ENCODE measurements around the gene PDILT.
"Not testable (repeated sequence)": the region's sequence is repeated elsewhere in the genome, so short reads cannot be mapped to it uniquely, and the experiment has no call there.

Gene PDILT

DNA sequence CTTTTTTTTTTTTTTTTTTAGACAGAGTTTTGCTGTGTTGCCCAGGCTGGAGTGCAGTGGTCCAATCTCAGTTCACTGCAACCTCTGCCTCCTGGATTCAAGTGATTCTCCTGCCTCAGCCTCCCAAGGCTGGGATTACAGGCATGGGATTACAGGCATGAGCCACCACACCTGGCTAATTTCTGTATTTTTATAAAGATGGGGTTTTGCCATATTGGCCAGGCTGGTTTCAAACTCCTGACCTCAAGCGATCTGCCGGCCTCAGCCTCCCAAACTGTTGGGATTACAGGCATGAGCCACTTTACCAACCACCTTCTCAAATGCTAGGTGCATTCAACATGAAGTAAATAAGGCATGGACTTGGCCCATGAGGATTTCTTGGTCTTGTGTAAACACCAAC lies 83.5 kb downstream of the PDILT start:
- DNase-seq (ENCODE audit: low spot score) = not testable (repeated sequence)

DNA sequence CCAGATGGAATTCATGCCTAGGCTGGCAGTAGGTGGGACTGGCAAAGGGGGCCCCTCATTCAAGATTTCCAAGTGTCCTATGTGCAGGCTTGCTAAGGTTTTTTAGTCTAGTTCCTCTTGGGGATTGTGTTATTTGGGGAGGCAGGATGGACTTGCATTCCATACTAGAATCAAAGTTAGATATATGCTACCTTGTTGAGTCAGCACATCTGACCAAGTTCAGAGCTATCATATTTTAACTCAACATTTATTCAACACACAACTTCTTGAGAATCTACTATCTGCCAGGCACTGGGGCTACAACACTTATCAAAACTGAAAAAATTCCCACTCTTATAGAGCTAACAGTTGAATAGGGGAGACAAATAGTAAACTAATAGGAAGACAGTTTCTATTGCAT lies 83.9 kb downstream of the PDILT start:
- DNase-seq (ENCODE audit: low spot score) = no peak

DNA sequence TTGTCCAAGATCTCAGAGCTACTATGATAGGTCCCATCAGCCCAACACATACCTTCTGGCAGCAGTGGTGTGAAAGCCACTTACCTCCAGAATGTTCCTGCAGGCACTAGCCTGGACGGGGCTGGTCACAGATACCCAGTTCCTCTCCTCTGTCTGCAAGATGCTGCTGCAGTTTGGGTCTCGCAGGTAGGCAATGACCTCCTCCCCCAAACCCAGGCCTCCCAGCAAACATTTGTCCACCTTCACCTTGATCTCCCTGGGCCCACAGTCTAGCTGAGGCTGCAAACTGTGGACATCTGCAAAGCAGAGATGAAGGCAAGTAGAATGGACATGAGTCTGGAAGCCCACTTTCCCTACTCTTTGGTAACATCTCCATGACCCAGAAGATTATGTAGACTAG lies 84.4 kb downstream of the PDILT start:
- no peak for DNase-seq (ENCODE audit: low spot score)

DNA sequence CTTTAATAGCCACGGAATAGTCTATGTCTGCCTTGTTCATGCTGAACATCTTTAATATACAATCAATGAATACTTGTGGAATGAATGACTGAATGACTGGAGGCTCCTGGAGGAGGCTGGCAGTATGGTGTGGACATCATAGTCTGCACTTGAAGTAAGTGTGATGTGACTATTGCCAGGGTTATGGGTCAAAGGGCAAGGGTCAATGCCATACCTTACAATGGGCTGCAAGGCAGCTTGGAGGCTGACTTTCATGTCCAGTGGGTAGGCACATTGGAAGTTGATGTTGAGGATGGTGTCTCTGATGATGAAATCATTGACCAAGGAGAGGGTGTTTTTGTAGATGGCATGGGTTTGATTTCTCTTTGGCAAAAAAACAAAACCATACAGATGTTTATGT lies 85.1 kb downstream of the PDILT start:
- DNase-seq (ENCODE audit: low spot score) = no peak

DNA sequence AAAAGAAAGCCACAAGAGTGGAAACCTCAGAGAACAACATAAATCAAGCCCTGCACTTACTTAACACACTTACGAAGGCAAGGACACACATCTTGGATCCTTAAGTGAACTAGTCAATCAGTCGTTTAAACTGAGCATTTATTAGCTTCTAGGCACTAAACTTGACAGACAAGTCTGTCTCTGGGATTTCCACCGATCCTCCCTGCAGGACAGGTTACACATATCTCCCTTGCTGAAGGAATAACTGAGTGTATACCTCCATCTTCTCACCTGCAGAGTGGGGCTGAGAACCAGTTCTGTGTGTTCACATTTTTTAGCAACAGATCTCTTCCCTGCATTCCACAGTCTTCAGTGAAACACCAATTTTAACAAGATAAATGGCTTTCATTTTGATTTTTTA lies 86.1 kb downstream of the PDILT start:
- no peak for DNase-seq (ENCODE audit: low spot score)

DNA sequence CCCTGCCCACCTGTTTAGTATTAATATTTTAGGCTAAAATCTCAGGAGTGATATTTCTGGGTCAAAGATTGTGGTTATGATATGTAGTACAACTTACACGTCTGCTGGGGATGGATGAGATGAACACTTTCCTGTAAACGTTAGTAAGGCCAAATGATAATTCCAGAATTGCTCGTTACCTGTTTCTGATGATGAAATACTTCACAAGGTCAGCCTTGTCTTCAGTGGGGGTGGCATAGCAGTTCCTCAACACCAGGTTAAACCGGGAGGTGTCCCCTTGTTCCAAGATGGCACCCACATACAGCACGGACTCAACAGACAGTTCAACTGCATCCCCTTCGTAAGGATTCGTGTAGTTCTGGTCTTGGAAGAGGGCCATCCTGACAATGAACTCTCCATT lies 86.5 kb downstream of the PDILT start:
- DNase-seq (ENCODE audit: low spot score) = no peak

DNA sequence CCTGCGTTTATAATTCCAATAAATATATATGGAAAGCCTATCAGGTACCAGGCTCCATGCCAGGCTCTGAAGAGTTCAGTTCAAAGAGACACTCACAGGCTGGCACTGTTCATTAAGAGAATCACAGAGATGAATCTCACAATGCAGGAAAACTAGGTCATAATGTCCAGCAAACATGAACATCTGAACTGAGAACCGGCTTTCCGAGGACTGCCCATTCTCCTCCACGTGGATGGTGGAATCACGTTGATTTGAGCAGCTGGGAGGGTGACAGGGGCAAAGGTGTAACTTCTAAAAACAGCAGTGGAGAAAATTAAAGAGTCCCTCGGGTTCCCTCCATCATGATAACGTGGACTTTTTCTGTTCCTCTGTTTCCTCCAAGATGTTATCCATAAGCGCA lies 87.4 kb downstream of the PDILT start:
- DNase-seq (ENCODE audit: low spot score) = no peak

DNA sequence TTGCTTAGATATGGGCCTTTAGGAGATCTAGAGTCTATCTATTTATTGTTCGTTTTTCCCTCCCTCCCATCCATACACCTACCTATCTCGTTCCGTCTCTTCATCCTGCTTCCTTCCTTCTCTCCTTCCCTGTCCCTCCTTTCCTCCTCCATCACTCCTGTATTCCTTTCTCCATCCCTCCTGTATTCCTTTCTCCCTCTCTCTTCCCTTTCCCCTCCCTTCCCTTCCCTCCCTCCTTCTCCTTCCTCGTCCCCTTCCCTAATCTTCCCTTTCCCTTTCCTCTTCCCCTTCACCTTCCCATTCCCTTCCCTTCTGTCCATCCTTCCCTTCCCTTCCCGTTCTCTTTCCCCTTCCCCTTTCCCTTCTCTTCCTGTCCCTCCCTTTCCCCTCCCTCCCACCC lies 87.8 kb downstream of the PDILT start:
- no peak for DNase-seq (ENCODE audit: low spot score)

DNA sequence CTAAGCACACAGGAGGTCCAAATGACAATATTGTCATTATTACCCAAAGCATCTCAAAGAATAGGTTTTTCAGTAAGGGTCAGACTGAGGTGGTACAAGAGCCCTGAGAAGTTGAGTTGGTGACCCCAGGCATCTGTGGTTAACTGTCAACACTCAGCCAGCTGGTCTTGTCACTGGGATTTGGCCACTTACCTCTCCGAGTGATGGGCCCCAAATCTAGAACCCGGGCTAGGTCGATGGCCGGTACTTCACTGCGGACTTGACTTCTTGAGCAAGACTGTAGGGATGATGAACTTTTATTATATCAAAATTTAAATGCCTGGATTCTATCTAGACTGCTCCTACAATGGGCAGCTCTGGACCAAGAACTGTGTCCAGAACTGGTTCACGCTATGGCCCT lies 88.8 kb downstream of the PDILT start:
- no peak for DNase-seq (ENCODE audit: low spot score)

DNA sequence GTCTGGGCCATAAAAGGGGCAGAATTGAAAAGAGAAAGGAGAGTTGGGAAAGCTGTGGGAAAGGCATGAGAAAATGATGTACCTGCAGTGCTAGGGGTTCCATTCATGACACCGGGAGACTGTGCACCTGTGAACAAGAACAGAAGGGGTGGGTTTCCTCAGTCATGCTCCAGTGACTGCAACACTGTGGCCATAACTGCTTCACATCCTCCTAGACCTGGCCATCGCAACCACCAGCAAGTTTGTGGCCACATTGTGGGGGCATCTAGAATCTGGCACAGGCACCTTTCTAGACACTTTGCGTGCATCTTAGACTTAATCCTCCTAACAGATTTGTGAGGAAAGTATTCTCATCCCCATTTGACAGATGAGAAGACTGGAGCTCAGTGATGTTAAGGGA lies 90.0 kb downstream of the PDILT start:
- DNase-seq (ENCODE audit: low spot score) = no peak

DNA sequence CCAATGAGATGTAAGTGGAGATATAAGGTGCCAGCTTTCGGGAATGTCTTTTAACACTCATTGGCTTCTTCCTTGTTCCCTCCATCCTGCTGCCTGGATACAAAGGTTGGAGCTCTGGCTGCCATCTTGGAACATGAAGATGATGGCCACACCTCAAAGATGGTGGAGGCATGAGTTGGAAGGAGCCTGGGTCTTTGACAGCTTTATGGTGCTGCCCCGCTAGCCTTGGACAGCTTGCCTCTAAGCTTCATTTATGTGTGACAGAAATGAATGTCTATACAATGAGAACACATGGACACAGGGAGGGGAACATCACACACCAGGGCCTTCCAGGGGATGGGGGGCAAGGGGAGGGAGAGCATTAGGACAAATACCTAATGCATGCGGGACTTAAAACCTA lies 90.8 kb downstream of the PDILT start:
- no peak for DNase-seq (ENCODE audit: low spot score)

DNA sequence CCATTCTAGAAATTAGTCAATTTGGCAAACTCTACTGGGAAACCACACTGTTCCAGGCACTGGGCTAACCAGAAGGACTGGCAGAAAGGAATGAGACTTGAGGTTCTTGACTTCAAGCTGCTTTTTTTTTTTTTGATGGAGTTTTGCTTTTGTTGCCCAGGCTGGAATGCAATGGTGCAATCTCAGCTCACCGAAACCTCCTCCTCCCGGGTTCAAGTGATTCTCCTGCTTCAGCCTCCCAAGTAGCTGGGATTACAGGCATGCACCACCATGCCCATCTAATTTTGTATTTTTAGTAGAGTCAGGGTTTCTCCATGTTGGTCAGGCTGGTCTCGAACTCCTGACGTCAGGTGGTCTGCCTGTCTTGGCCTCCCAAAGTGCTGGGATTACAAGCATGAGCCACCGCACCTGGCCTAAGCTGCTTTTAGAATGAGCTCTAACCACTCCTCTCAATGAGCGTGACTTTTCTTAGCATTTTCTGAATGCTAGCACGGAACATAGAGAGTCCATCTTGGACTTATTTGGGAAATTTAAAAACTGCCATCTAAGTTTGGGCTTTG lies 91.9 kb downstream of the PDILT start:
- DNase-seq (ENCODE audit: low spot score) = not testable (repeated sequence)

DNA sequence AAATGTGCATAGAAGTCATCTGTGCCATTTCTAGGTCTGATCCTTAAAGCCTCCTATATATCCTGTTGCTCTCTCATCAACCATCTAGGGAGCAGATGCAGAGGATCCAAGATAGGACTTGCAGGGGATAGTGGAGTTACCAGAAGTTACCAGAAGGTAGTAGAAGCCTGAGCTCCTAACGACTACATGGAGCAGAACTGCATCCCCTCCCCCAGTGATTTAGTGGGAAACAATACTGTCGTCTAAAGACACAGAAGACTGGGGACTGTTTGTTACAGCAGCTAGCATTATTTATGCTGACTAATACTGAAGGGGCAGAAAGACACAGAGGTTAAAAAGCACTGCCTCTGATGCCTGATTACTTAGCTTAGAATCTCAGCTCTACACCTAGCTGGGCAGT lies 93.0 kb downstream of the PDILT start:
- DNase-seq (ENCODE audit: low spot score) = no peak

DNA sequence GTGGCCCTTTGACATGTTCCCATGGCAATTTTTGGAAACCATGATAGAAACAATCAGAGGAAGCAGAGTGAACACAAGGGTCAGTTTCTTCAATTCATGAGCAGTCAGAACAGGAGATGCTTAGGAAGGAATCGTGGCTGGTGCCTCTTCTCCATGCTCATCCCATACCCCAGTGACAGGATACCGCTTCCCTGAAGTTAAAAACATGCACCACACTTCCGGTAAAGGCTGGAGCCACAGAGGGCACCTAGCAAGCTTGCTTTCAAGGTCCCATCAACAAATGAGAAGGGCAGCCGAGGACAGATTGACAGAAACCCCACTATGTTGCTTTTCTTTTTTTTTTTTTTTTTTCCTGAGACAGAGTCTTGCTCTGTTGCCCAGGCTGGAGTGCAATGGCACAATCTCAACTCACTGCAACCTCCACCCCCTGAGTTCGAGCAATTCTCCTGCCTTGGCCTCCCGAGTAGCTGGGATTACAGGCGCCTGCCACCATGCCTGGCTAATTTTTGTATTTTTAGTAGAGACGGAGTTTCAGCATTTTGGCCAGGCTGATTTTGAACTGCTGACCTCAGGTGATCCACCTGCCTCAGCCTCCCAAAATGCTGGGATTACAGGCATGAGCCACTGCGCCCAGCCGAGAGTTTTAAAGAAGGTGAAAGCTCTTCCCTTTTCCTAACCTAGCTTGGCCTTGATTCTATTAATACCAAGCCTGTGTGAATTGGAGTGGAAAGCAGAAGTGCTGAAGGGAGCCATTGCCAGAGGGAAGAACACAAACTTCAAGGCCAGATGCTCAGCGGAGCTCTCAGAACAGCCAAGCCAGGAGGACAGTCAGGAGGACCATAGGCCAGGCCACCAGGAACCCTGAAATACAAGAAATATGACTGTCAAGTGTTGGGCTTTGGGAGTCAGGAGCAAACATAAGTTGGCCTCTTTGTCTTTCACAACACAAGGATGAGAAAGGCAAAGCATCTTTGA lies 93.8 kb downstream of the PDILT start:
- no peak for DNase-seq (ENCODE audit: low spot score)

DNA sequence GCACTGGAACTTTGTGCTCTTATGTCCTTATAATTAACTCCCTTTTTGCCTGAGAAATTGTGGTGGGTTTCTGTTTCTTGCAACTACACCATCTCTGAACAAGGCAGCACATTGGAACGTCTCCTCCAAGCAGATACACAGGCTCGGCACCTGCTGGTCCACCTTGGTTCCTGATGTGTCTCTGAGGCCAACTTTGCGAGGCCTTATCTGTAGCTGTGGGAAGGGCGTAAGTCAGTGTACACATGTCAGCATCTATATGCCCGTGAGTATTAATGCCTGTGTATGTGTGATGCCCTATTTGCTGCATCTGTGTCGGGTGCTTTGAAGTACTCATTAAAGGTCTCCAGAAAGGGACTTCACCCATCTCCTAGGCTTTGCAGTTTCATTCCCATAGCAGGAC lies 94.8 kb downstream of the PDILT start:
- no peak for DNase-seq (ENCODE audit: low spot score)

Measured in AG08395 (cell line).